Measurements from ENCODE around the gene ZCCHC17.

The ZCCHC17 gene

DNA sequence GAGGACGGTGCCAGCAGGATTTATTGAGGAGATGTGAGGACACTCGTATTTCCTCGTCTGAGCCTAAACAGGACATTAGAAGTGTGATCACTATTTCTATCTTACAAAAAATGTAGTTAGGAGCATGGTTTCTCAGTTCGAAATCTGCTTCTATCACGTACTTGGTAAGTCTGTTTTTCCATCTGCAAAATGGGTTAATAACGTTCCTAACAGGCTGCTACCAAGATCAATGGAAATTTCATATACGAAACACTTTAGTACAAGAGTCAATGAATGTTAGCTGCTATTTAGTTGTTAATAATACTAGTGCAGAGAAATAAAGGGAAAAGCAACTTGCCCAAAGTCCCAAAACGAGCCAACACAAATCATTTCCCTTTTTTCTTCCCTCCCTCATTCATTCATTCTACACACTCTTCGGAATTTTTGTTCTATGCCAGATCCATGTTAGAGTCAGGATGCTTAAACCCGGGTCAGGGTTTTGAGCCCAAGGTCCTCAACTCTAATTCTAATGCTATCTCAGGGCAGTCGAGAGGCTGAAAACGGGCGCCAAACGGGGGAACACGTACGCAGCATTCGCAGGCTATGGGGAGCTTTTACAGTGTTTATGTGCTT lies 852 bp upstream of the ZCCHC17 start:
- H4K8ac ChIP-seq (ENCODE audit: low read depth, low read length) = no peak overlapping the region
- no peak overlapping the region for H2BK12ac ChIP-seq (ENCODE audit: low read length)
- peaks cover 18 to 46% of the 10 kb centered on the region in 2 donors for H3K36me3 ChIP-seq (replicated peaks in 1 of 2; ENCODE audit: control insufficient read depth in 2 of 2, insufficient read depth in 2 of 2, low read length in 2 of 2)
- peak overlapping the region; percentile 30 for H3K27ac ChIP-seq (replicated peaks; ENCODE audit: low read length)
- no peak for DNase-seq (ENCODE audit: low spot score)
- peak overlapping the region; percentile 80 for H3K18ac ChIP-seq (ENCODE audit: low read length)
- no peak overlapping the region for H3K23ac ChIP-seq (ENCODE audit: low read depth, low read length, poor library complexity)
- no peak overlapping the region for H2BK5ac ChIP-seq (ENCODE audit: low read length)
- no peaks in the 10 kb centered on the region for H3K27me3 ChIP-seq (ENCODE audit: control insufficient read depth in 3 of 3, insufficient read depth in 3 of 3, low read depth in 1 of 3, low read length in 3 of 3)
- H3K4me1 ChIP-seq (ENCODE audit: control insufficient read depth in 2 of 2, insufficient read depth in 1 of 2, low read depth in 1 of 2, low read length in 2 of 2) = peaks cover 6 to 8% of the 10 kb centered on the region in 2 donors
- peaks cover 10% of the 10 kb centered on the region for H3K79me1 ChIP-seq (ENCODE audit: low read depth, low read length)
- no peak overlapping the region for H4K91ac ChIP-seq (ENCODE audit: low read depth, low read length, poor library complexity)
- H2AFZ ChIP-seq (ENCODE audit: low read length) = peak overlapping the region; percentile 87
- no peak overlapping the region for H2BK15ac ChIP-seq (ENCODE audit: low read length)
- peak overlapping the region; percentile 65 for H3K14ac ChIP-seq (ENCODE audit: low read length)
- no peaks in the 10 kb centered on the region for H3K9me3 ChIP-seq (replicated peaks in 1 of 2; ENCODE audit: control insufficient read depth in 2 of 2, insufficient read depth in 1 of 2, low read depth in 1 of 2, low read length in 2 of 2)
- peak overlapping the region; percentile 92 for H3K9ac ChIP-seq (ENCODE audit: low read depth, low read length, poor library complexity)
- peak overlapping the region; percentile 30 for H3K4ac ChIP-seq (ENCODE audit: low read length)
- WGBS, 2 donors (ENCODE audit: extremely low coverage in 2 of 2, insufficient read length in 2 of 2, insufficient replicate concordance in 1 of 2) = no CpG with 5 or more reads among the region's 17 CpGs
- H2BK120ac ChIP-seq (ENCODE audit: low read depth, low read length) = no peak overlapping the region
- peak overlapping the region; percentile 87 to 98 for H3K4me3 ChIP-seq (ENCODE audit: low read length in 2 of 2)
- H2AK5ac ChIP-seq (ENCODE audit: low read depth, low read length) = no peak overlapping the region
- H3K4me2 ChIP-seq (ENCODE audit: insufficient read depth, low read length, poor library complexity, severe bottlenecking) = peak overlapping the region; percentile 53

DNA sequence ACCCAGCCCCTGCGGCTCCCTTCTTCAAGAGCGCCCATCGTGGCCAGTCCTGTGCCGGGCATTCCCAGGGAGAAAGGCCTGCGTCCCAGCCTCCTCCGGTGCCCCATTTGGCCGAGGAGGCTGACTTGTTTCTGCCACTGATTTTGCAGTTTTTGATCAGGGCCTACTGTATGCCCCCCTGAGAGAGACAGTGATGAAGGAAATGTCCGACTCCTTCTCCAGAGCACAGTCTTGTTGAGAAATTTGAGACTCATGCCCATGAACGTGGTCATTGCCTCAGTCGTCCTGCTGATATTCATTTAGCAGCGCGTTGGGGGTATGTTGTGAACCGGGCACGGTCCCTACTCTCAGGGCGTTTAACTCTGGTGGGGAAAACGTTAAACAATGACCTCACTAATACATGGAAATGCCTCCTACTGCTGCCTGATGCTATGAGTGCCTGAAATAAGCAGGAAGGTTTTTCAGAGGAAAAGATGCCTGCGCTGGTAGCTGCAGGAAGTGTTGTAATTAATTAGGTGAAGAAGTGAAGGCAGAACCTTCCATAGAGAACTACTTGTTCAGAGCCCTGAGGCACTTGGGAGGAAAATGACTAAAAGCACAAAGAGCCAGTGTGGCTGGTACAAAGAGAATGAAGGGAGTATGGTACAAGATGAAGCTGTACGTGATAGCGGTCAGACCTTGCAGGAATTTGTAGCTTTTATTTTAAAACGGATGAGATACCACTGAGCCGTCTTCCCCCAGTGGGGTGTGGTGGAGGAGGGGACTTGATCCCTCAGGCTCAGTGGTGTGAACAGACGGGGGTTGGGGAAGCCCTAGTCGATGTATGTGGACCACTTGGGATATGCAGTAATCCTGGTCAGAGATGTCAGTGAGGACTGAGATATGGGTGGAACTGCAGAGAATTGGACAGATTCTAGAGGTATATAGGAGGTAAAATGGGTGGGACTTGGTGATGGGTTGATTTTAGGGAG lies 730 bp downstream of the ZCCHC17 start:
- no peak overlapping the region for H4K8ac ChIP-seq (ENCODE audit: low read depth, low read length)
- no peak overlapping the region for H2BK12ac ChIP-seq (ENCODE audit: low read length)
- H3K4me1 ChIP-seq (ENCODE audit: control insufficient read depth in 2 of 2, insufficient read depth in 1 of 2, low read depth in 1 of 2, low read length in 2 of 2) = peaks cover 6 to 8% of the 10 kb centered on the region in 2 donors
- peaks cover 10% of the 10 kb centered on the region for H3K79me1 ChIP-seq (ENCODE audit: low read depth, low read length)
- no peaks in the 10 kb centered on the region for H3K9me3 ChIP-seq (replicated peaks in 1 of 2; ENCODE audit: control insufficient read depth in 2 of 2, insufficient read depth in 1 of 2, low read depth in 1 of 2, low read length in 2 of 2)
- peak overlapping the region; percentile 32 for H3K14ac ChIP-seq (ENCODE audit: low read length)
- H3K4me2 ChIP-seq (ENCODE audit: insufficient read depth, low read length, poor library complexity, severe bottlenecking) = peak overlapping the region; percentile 90
- no peak overlapping the region for H2BK120ac ChIP-seq (ENCODE audit: low read depth, low read length)
- no CpG with 5 or more reads among the region's 23 CpGs for WGBS, 2 donors (ENCODE audit: extremely low coverage in 2 of 2, insufficient read length in 2 of 2, insufficient replicate concordance in 1 of 2)
- H3K27ac ChIP-seq (replicated peaks; ENCODE audit: low read length) = peak overlapping the region; percentile 59
- H3K27me3 ChIP-seq (ENCODE audit: control insufficient read depth in 3 of 3, insufficient read depth in 3 of 3, low read depth in 1 of 3, low read length in 3 of 3) = no peaks in the 10 kb centered on the region
- H2AK5ac ChIP-seq (ENCODE audit: low read depth, low read length) = peak overlapping the region; percentile 35
- no peak overlapping the region for H3K4ac ChIP-seq (ENCODE audit: low read length)
- peaks cover 10 to 34% of the 10 kb centered on the region in 2 donors for H3K36me3 ChIP-seq (replicated peaks in 1 of 2; ENCODE audit: control insufficient read depth in 2 of 2, insufficient read depth in 2 of 2, low read length in 2 of 2)
- peak overlapping the region; percentile 98 for H3K9ac ChIP-seq (ENCODE audit: low read depth, low read length, poor library complexity)
- DNase-seq (ENCODE audit: low spot score) = peak; percentile 1
- peak overlapping the region; percentile 78 for H2AFZ ChIP-seq (ENCODE audit: low read length)
- H3K23ac ChIP-seq (ENCODE audit: low read depth, low read length, poor library complexity) = peak overlapping the region; percentile 81
- H2BK5ac ChIP-seq (ENCODE audit: low read length) = peak overlapping the region; percentile 72
- H4K91ac ChIP-seq (ENCODE audit: low read depth, low read length, poor library complexity) = no peak overlapping the region
- H3K18ac ChIP-seq (ENCODE audit: low read length) = peak overlapping the region; percentile 48
- peak overlapping the region; percentile 20 for H2BK15ac ChIP-seq (ENCODE audit: low read length)
- H3K4me3 ChIP-seq (ENCODE audit: low read length in 2 of 2) = peak overlapping the region; percentile 87 to 89

DNA sequence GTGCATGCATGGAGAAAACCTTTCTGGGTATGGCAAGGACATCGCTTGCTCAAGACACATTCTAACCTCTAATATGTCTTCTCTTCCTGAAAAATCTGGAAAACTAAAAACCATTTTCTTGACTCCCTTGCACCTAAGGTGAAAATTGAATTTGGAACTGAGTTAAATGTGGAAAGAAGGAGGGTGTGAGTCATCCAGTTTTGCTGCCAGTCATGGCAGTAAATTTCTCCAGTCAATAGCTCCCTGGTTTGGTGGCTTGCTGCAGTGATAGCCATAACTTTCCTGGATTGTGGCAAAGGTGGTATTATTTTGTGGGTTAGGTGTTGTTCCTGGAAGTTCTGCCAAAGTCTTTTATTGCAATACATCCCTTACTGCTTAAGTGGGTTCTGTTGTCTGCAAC lies 2.5 kb downstream of the ZCCHC17 start:
- H3K36me3 ChIP-seq (replicated peaks in 1 of 2; ENCODE audit: control insufficient read depth in 2 of 2, insufficient read depth in 2 of 2, low read length in 2 of 2) = peaks cover 5 to 25% of the 10 kb centered on the region in 2 donors
- H3K27me3 ChIP-seq (ENCODE audit: control insufficient read depth in 3 of 3, insufficient read depth in 3 of 3, low read depth in 1 of 3, low read length in 3 of 3) = no peaks in the 10 kb centered on the region
- H3K9ac ChIP-seq (ENCODE audit: low read depth, low read length, poor library complexity) = no peak overlapping the region
- H3K23ac ChIP-seq (ENCODE audit: low read depth, low read length, poor library complexity) = no peak overlapping the region
- H3K18ac ChIP-seq (ENCODE audit: low read length) = no peak overlapping the region
- no peak overlapping the region for H4K91ac ChIP-seq (ENCODE audit: low read depth, low read length, poor library complexity)
- no peaks in the 10 kb centered on the region for H3K9me3 ChIP-seq (replicated peaks in 1 of 2; ENCODE audit: control insufficient read depth in 2 of 2, insufficient read depth in 1 of 2, low read depth in 1 of 2, low read length in 2 of 2)
- H3K4ac ChIP-seq (ENCODE audit: low read length) = no peak overlapping the region
- DNase-seq (ENCODE audit: low spot score) = no peak
- peaks cover 10% of the 10 kb centered on the region for H3K79me1 ChIP-seq (ENCODE audit: low read depth, low read length)
- no peak overlapping the region for H2BK15ac ChIP-seq (ENCODE audit: low read length)
- H3K4me2 ChIP-seq (ENCODE audit: insufficient read depth, low read length, poor library complexity, severe bottlenecking) = no peak overlapping the region
- no CpG with 5 or more reads among the region's 1 CpG for WGBS, 2 donors (ENCODE audit: extremely low coverage in 2 of 2, insufficient read length in 2 of 2, insufficient replicate concordance in 1 of 2)
- no peak overlapping the region for H2BK120ac ChIP-seq (ENCODE audit: low read depth, low read length)
- no peak overlapping the region for H2BK5ac ChIP-seq (ENCODE audit: low read length)
- no peak overlapping the region for H3K27ac ChIP-seq (replicated peaks; ENCODE audit: low read length)
- H2AFZ ChIP-seq (ENCODE audit: low read length) = no peak overlapping the region
- no peak overlapping the region for H3K4me3 ChIP-seq (ENCODE audit: low read length in 2 of 2)
- H4K8ac ChIP-seq (ENCODE audit: low read depth, low read length) = no peak overlapping the region
- H3K4me1 ChIP-seq (ENCODE audit: control insufficient read depth in 2 of 2, insufficient read depth in 1 of 2, low read depth in 1 of 2, low read length in 2 of 2) = peaks cover 6 to 8% of the 10 kb centered on the region in 2 donors
- H3K14ac ChIP-seq (ENCODE audit: low read length) = no peak overlapping the region
- H2BK12ac ChIP-seq (ENCODE audit: low read length) = no peak overlapping the region
- no peak overlapping the region for H2AK5ac ChIP-seq (ENCODE audit: low read depth, low read length)

DNA sequence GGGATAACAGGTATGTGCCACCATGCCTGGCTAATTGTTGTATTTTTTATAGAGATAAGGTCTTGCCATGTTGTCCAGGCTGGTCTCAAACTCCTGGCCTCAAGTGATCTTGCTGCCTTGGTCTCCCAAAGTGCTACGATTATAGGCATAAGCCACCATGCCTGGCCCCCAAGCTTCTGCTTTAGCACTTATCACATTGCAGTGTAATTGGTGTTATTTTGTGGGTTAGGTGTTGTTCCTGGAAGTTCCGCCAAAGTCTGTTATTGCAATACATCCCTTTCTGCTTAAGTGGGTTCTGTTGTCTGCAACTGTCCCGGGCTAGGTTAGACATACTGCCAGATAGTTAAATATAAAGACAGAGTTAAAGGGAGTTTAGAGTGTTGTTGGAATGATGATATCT lies 3.4 kb downstream of the ZCCHC17 start:
- no peak overlapping the region for H2BK5ac ChIP-seq (ENCODE audit: low read length)
- no CpG with 5 or more reads among the region's 3 CpGs for WGBS, 2 donors (ENCODE audit: extremely low coverage in 2 of 2, insufficient read length in 2 of 2, insufficient replicate concordance in 1 of 2)
- no peak overlapping the region for H2BK12ac ChIP-seq (ENCODE audit: low read length)
- H3K27me3 ChIP-seq (ENCODE audit: control insufficient read depth in 3 of 3, insufficient read depth in 3 of 3, low read depth in 1 of 3, low read length in 3 of 3) = no peaks in the 10 kb centered on the region
- no peak overlapping the region for H3K4ac ChIP-seq (ENCODE audit: low read length)
- no peak overlapping the region for H2BK15ac ChIP-seq (ENCODE audit: low read length)
- no peak overlapping the region for H4K91ac ChIP-seq (ENCODE audit: low read depth, low read length, poor library complexity)
- H3K9ac ChIP-seq (ENCODE audit: low read depth, low read length, poor library complexity) = no peak overlapping the region
- H3K23ac ChIP-seq (ENCODE audit: low read depth, low read length, poor library complexity) = no peak overlapping the region
- H3K18ac ChIP-seq (ENCODE audit: low read length) = no peak overlapping the region
- no peaks in the 10 kb centered on the region for H3K9me3 ChIP-seq (replicated peaks in 1 of 2; ENCODE audit: control insufficient read depth in 2 of 2, insufficient read depth in 1 of 2, low read depth in 1 of 2, low read length in 2 of 2)
- peaks cover 2 to 24% of the 10 kb centered on the region in 2 donors for H3K36me3 ChIP-seq (replicated peaks in 1 of 2; ENCODE audit: control insufficient read depth in 2 of 2, insufficient read depth in 2 of 2, low read length in 2 of 2)
- no peak overlapping the region for H4K8ac ChIP-seq (ENCODE audit: low read depth, low read length)
- H3K4me1 ChIP-seq (ENCODE audit: control insufficient read depth in 2 of 2, insufficient read depth in 1 of 2, low read depth in 1 of 2, low read length in 2 of 2) = peaks cover 6 to 8% of the 10 kb centered on the region in 2 donors
- H3K27ac ChIP-seq (replicated peaks; ENCODE audit: low read length) = no peak overlapping the region
- peaks cover 7% of the 10 kb centered on the region for H3K79me1 ChIP-seq (ENCODE audit: low read depth, low read length)
- no peak overlapping the region for H2AFZ ChIP-seq (ENCODE audit: low read length)
- no peak overlapping the region for H3K4me3 ChIP-seq (ENCODE audit: low read length in 2 of 2)
- H3K4me2 ChIP-seq (ENCODE audit: insufficient read depth, low read length, poor library complexity, severe bottlenecking) = no peak overlapping the region
- H2AK5ac ChIP-seq (ENCODE audit: low read depth, low read length) = no peak overlapping the region
- DNase-seq (ENCODE audit: low spot score) = no peak
- H3K14ac ChIP-seq (ENCODE audit: low read length) = no peak overlapping the region
- H2BK120ac ChIP-seq (ENCODE audit: low read depth, low read length) = no peak overlapping the region
